DND-41 (cell line): ENCODE data around the gene B3GALT4.
A peak's percentile ranks its signal among the peaks of the same experiment; 100 is the strongest.

Source experiments
- ATAC-seq: fragments of 200-7000 bp; cut with Tn5 transposase; 3 replicates; pipeline ENCODE4 v1.9.1; 2021; ENCODE audit warnings: low read depth; ENCODE audit not compliant: insufficient read depth
- DNase-seq: peaks from one replicate; pipeline ENCODE4 v3.0.0-alpha.2; 2020
- H2AFZ ChIP-seq: 2 replicates; pipeline ENCODE4 v1.6.0; 2012; ENCODE audit warnings: low read depth, low read length
- H3K27ac ChIP-seq: 2 replicates; pipeline ENCODE4 v1.5.1; 2012; ENCODE audit warnings: low read length, inconsistent platforms
- H3K27me3 ChIP-seq: fragments of 200-600 bp; sonication (generic); 2 replicates; pipeline ENCODE4 v1.6.0; 2012; ENCODE audit warnings: low read length, mild to moderate bottlenecking, inconsistent platforms; ENCODE audit not compliant: insufficient read depth, poor library complexity
- H3K36me3 ChIP-seq: 2 replicates; pipeline ENCODE4 v1.5.1; 2012; ENCODE audit warnings: low read length, inconsistent platforms; ENCODE audit not compliant: insufficient read depth
- H3K4me1 ChIP-seq: 2 replicates; pipeline ENCODE4 v1.5.1; 2012; ENCODE audit warnings: mild to moderate bottlenecking, low read length; ENCODE audit not compliant: insufficient read depth
- H3K4me2 ChIP-seq: 2 replicates; pipeline ENCODE4 v1.6.0; 2012; ENCODE audit warnings: mild to moderate bottlenecking, moderate library complexity, low read length, inconsistent platforms; ENCODE audit not compliant: insufficient read depth
- H3K4me3 ChIP-seq, 2 experiments: fragments of 200-600 bp in 1 of 2; shearing (Covaris generic) in 1 of 2; 2 replicates each; pipeline ENCODE4 v1.5.1; 2012 to 2016; ENCODE audit warnings: inconsistent platforms in 2 of 2, low read length in 2 of 2, mild to moderate bottlenecking in 2 of 2, low read depth in 1 of 2, moderate library complexity in 1 of 2
- H3K79me2 ChIP-seq: 2 replicates; pipeline ENCODE4 v1.6.0; 2012; ENCODE audit warnings: low read length, inconsistent platforms; ENCODE audit not compliant: insufficient read depth
- H3K9ac ChIP-seq: 2 replicates; pipeline ENCODE4 v1.6.0; 2012; ENCODE audit warnings: low read depth, mild to moderate bottlenecking, inconsistent platforms, low read length, moderate library complexity
- H3K9me3 ChIP-seq: 2 replicates; pipeline ENCODE4 v1.5.1; 2012; ENCODE audit warnings: low read length, moderate library complexity, mild to moderate bottlenecking, inconsistent platforms; ENCODE audit not compliant: insufficient read depth, severe bottlenecking
- H4K20me1 ChIP-seq: 2 replicates; pipeline ENCODE4 v1.6.0; 2012; ENCODE audit warnings: low read length; ENCODE audit not compliant: insufficient read depth
- CTCF ChIP-seq: IDR thresholded peaks from 2 replicates; pipeline ENCODE4 v1.5.1; 2012; ENCODE audit warnings: borderline replicate concordance, low read length, moderate library complexity, mild to moderate bottlenecking; ENCODE audit not compliant: poor library complexity, severe bottlenecking; ENCODE audit errors: extremely low read depth
- EZH2 ChIP-seq: IDR thresholded peaks from 3 replicates; pipeline ENCODE4 v1.6.1; 2012; ENCODE audit warnings: borderline replicate concordance, low read depth, mild to moderate bottlenecking, moderate library complexity, low read length, inconsistent platforms; ENCODE audit not compliant: severe bottlenecking

B3GALT4 gene

GRCh38 chr6:33290459-33290858 is 13.5 kb downstream of the B3GALT4 start:
- H3K79me2 ChIP-seq: peaks cover 43% of the 10 kb centered on the region
- H4K20me1 ChIP-seq: no peaks in the 10 kb centered on the region
- peak overlapping the region; percentile 88 for H3K27ac ChIP-seq
- peak overlapping the region; percentile 91 for H3K4me2 ChIP-seq
- peak overlapping the region; percentile 72 for H3K9ac ChIP-seq
- no peaks in the 10 kb centered on the region for H3K9me3 ChIP-seq
- ATAC-seq: no peak
- no peak for DNase-seq
- H3K4me3 ChIP-seq: peak overlapping the region; percentile 75 to 92; a peak in 3 of 4 replicates
- no peak overlapping the region for H2AFZ ChIP-seq
- peaks cover 36% of the 10 kb centered on the region for H3K4me1 ChIP-seq
- peaks cover 66% of the 10 kb centered on the region for H3K36me3 ChIP-seq
- H3K27me3 ChIP-seq: no peaks in the 10 kb centered on the region
- no peak for TF ChIP-seq EZH2
- no peak for TF ChIP-seq CTCF

GRCh38 chr6:33292996-33293682 is 16.2 kb downstream of the B3GALT4 start:
- H4K20me1 ChIP-seq: no peaks in the 10 kb centered on the region
- H3K9me3 ChIP-seq: no peaks in the 10 kb centered on the region
- no peak overlapping the region for H3K9ac ChIP-seq
- TF ChIP-seq EZH2 (no peak), CTCF (no peak)
- H3K27ac ChIP-seq: no peak overlapping the region
- no peak overlapping the region for H3K4me2 ChIP-seq
- peaks cover 40% of the 10 kb centered on the region for H3K4me1 ChIP-seq
- no peaks in the 10 kb centered on the region for H3K27me3 ChIP-seq
- no peak overlapping the region for H3K4me3 ChIP-seq
- no peak for DNase-seq
- H2AFZ ChIP-seq: no peak overlapping the region
- peaks cover 60% of the 10 kb centered on the region for H3K36me3 ChIP-seq
- H3K79me2 ChIP-seq: peaks cover 40% of the 10 kb centered on the region
- ATAC-seq: no peak

GRCh38 chr6:33294086-33294823 is 17.3 kb downstream of the B3GALT4 start:
- ATAC-seq (no peak), DNase-seq (no peak)
- Histone ChIP-seq H3K36me3 (peaks cover 57% of the 10 kb centered on the region), H3K79me2 (peaks cover 36% of the 10 kb centered on the region), H3K4me3 (no peak overlapping the region), H3K4me1 (peaks cover 37% of the 10 kb centered on the region), H2AFZ (no peak overlapping the region), H3K9ac (no peak overlapping the region), H4K20me1 (no peaks in the 10 kb centered on the region), H3K27me3 (no peaks in the 10 kb centered on the region), H3K27ac (no peak overlapping the region), H3K9me3 (no peaks in the 10 kb centered on the region), H3K4me2 (no peak overlapping the region)
- TF ChIP-seq EZH2 (no peak), CTCF (no peak)
